HT-29 (cell line): Measurements from ENCODE around the gene MVD. TPM values are rescaled to one million over a fixed set of nuclear protein-coding genes. Genes with fewer than 3 reads are reported as not detected.

Source experiments
- DNase-seq: peaks from one replicate; pipeline ENCODE4 v3.0.0-alpha.2; 2015; ENCODE audit warnings: low spot score
- total RNA-seq: library from RNA; depleted of rRNA; stranded (reverse); fragments of >200 nt; shearing (Covaris generic); gene quantifications from 2 replicates; pipeline ENCODE4 v1.2.3, GENCODE V29; 2014; rRNA removed

MVD gene, protein sequence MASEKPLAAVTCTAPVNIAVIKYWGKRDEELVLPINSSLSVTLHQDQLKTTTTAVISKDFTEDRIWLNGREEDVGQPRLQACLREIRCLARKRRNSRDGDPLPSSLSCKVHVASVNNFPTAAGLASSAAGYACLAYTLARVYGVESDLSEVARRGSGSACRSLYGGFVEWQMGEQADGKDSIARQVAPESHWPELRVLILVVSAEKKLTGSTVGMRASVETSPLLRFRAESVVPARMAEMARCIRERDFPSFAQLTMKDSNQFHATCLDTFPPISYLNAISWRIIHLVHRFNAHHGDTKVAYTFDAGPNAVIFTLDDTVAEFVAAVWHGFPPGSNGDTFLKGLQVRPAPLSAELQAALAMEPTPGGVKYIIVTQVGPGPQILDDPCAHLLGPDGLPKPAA
- total RNA-seq, result 100 and 109 TPM in 2 replicates

DNA sequence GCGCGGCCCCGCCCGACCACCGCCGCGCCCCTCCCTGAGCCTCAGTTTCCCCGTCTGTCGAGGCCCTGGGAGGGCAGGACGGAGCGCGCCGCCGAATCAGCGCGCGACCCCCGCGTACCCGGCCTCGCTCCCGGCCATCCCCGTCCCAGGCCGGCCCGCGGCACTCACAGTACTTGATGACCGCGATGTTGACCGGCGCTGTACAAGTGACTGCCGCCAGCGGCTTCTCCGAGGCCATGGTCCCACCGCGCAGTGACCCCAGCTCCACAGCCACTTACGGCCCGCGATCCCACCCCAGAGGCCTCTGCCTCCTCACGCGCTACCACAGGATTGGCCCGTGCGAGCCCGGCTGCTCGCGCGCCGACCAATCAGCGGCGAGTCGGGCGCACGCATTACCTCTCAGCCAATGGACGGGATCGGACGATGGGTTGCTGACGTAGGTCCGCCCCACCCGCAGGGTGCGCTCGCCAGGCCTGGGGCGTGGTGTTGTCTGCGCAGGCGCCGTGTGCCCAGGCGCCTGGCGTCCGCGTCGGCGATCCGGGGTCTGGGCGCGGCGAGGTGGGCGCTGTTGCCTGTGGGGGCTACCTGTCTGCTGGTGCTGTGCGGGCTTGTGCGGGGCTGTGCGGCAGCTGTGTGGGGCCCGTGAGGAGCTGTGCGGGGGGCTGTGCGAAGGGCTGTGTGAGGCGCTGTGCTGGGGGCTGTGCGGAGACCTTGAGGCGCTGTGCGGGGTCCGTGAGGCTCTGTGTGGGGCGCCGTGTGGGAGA is at the start of gene MVD:
MVD (minus strand) TSS at position 249 of the 764 bp plus-strand sequence; CDS start at position 238, 11 bp downstream.
- DNase-seq, result peak; percentile 96

DNA sequence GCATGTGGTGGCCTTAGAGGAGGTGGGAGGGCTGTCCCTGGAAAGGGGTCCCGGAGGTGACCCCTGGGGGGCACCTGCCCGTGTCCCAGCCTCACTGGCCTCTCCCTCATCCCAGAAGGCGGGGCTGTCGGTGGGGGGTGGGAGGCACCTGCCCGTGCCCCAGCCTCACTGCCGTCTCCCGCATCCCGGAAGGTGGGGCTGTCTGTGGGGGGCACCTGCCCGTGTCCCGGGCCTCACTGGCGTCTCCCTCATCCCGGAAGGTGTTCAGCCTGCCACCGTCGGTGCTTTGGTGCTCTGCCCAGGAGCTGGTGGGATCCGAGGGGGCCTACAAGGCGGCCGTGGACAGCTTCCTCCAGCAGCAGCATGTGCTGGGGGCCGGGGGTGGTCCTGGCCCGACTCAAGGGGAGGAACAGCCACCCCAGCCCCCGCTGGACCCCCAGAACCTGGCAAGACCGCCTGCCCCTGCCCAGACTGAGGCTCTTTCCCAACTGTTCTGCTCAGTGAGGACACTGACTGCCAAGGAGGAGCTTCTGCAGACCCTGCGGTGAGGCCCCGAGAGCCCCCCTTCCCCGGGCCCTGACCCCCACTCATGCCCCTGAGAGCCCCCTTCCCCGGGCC is 49.6 kb upstream of the MVD start:
- no peak for DNase-seq

DNA sequence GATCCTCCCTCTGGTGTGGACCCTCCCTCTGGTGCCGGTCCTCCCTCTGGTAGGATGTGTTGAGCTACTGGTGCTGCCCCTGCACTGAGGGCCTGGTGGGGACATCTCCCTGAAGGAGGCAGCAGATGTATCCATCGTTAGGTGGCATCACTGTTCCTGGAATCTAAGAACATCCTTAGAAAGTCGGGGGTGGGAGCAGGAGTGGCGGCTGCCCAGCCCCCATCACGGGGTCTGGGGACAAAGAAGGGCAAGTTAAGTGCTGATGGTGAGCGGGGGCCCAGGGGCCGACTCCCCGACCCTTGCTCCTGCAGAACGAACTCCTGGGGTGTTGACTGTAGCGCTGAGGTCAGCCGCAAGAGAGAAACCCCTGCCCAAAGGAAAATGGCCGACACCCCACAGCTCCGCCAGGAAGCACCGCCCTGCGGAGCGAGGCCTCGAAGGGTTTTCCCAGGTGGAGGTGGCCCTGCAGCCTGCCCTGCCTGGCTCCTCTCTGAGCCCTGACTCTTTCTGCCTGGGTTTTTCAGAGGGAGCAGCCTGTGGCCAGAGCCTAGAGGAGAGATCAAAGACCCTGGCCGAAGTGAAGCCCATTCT is 49.0 kb upstream of the MVD start:
- DNase-seq, result peak; percentile 18

DNA sequence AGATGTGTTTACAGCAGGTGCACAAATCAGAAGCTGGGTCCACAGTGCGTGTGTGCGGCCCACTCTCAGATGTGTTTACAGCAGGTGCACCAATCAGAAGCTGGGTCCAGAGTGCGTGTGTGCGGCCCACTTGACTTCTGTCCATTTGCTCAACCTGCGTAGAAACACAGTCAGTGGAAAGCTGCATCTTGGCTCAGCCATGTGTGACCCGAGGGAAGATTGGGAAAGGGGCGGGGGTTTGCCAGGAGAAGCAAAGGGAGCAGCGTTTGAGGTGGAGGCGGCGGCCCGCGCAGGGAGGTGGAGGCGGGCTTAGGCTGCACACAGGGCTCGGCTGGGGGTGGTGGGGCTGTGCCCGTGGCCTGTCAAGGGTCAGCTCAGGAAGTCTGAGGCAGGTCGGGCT is 47.7 kb upstream of the MVD start:
- DNase-seq, result no peak

DNA sequence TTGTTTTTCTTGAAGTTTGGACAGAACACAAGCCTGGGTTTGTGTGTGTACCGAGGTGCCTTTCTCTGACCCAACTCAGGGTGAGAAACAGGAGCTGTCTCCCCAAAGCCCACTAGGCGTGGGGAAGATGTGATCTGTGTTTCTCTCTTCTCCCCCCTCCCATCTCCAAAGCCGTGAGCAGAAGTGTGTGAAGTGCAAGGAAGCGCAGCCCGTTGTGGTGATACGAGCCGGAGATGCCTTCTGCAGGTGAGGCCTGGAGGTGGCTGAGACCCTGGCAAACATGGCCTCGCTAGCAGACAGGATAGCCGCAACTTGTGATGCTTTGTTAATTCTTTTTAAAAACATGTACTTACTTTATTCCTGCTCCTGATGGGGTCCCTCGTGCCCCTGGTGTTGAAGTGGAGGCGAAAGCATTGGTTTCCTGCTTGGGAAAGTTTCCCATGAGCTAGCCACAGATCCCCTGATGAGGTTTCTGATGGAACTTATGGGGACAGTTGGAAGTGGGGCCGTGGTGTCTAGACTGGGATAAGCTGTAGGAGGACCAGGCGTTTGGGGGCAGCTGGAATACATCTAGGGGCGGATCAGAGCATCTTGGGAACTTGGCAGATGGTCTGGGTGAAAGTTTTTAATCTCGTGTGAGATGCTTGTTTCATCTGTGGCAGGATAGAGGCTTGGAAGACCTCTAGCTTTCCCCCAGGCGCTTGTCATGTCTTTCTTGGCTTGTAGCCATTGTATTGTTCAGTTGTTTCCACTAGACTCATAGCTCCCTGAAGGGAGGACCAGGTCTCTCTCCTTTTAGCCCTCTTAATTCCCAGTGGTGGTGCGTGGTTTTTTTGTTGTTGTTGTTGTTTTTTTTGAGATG is 44.3 kb upstream of the MVD start:
- DNase-seq, result peak; percentile 12

DNA sequence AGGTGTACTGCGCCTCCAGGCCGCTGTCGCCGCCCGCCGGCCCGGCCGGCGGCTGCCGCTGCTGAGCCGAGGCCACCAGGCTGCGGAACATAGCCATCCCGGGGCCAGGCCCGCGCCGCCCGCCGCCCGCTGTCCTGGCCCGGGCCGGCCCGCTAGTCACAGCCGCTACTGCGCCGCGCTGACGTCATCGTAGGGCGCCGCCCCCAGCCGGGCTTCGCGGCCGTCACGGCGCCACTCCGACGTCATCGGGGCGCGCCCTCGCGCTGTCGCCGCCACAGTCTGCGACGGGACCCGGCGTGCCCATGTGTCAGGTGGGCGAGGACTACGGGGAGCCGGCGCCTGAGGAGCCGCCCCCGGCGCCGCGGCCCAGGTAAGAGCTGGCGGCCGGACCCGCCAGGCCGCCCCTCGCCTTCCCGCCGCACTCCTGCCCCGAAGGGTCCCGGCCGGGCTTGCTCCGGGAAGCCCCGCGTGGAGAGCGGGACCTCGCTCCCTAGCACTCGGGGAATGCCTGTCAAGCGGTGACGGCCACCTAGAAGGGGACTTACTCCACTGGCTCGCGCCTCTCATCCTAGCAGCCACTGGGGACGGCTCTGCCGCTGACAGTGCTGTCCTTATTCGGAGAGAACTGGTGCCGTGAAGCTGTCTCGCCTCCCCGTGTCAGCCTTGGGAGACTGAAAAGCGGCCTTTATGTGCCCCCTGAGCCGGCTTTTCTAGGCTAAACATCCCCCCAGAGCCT is 43.5 kb upstream of the MVD start, which contains the start of the genes CTU2 and RNF166:
CTU2 (plus strand) TSS at position 275 of the 736 bp plus-strand sequence; CDS start at position 303, 28 bp downstream.
RNF166 (minus strand) TSS at position 180 of the 736 bp plus-strand sequence; CDS start at position 97, 83 bp downstream.
- DNase-seq, result peak; percentile 87

DNA sequence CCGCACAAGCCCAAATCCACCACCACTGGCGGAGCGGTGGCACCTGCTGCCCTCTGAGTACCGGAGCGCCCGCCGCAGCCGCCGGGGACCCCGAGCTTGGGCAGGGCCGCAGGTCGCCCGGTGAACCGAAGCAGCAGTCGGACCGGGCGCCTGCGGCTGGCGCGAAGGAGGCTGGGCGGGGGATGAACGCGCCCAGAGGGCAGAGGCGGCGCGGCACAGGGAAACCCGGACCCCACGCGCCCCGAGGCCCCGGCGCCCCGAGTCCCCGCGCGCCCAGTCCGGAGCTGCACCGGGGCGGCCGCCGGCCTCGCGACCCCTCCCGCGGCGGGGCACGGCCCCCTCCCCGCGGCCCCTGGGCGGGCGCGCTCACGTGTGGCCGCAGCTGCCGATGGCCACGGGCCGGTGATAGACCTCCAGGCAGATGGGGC is 42.9 kb upstream of the MVD start:
- DNase-seq, result no peak

DNA sequence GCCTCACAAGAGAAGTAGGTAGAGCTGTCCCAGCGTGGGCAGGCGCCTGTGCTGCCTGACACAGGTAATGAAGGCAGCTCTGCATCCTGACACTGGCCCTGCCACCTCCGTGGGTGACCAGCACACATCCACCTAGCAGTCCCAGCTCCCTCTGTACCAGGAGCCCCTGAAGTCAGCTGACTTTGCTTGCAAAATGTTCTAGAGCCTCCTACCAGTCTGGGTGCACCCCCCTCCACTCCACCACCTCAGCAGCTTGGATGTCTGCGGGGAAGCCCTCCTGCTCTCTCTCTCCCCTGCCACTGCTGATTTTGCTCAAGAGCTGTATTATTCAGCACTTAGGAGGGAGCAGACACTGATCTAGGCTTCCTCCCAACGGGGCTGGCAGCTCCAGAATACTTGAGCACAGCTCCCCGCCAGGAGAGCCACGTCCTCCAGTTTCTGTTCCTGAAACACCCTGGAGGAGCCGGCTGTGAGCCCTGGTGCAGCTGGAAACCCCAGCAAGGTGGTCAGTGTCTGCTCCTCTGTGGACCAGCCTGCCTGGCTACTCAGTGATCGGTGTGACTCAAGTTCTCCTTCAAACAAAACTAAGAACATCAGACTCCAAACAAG is 42.3 kb upstream of the MVD start:
- peak; percentile 18 for DNase-seq

DNA sequence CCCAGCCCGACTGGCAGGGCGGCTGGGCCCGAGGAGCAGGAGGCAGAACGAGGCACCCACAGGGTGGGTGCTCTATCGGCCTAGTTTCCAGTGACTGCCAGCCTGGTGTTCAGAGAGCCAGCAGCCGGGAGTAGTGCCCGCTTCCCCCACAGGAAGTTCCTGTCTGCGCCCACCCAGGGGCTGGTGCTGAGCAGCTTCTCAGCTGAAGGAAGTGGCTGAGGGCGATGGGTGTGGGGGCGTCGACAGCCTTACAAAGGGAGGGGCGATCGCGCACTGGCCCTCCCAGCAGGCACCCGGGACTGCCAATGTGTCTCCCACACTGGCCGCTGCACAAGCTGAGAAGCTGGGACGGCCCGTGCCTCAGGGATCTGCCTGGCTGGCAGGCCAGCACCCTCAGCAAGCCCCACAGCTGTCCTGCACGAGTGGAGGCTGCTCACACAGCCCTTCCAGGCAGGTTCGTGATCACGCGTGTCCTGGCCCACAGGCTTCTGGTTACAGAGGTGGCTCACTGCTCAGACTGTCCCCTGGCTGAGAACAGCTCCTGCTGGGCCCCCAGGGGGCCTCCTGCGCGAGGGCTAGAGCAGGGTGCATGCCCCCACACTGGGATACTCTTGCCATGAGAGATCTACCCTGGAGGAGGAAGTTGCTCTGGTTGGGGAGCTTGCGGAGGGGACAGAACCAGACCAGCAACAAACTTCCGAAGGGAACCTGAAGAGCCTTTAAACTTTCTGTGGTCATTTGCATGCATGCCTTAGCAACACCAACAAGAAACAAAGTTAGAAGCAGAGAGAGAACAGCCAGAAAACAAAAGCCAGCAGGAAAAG is 40.8 kb upstream of the MVD start:
- no peak for DNase-seq

DNA sequence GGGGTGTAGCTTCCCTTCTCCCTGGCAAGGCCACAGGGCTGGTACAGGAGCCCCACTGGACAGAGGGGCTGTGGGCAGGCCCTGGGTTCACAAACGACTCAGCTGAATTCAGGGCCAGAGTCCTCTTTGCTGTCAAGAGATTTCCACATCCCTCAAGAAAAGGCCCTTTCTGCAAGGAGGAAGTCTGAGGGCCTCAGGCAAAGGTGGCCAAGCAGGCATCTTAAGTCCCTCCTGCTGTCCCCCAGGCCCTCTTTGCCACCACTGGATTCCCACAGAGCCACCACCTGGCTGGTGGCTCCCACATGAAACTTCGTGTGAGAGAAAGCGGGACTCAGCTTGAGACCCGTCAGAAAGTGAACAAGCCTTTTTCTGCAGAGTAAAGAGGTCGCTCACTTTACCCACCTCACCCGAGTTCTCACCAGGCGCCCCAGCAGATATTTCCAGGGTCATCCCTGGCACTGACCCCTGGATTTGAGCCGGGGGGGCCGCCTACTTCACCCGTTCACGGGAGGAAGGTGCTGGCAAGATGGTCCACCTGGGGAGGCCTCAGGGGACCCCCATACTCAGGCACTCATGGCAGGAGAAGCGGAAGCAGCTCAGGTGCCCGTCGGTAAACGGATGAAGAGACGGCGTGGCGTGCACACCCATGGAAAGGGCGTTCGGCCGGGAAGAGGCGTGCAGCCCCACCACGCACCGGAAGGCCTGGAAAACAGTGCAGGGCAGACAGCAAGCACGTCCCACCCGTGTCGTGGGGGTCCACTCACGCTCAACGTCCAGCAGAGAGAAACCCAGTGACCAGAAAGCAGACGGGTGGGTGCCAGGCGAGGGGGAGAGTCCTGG is 39.7 kb upstream of the MVD start:
- DNase-seq, result no peak

DNA sequence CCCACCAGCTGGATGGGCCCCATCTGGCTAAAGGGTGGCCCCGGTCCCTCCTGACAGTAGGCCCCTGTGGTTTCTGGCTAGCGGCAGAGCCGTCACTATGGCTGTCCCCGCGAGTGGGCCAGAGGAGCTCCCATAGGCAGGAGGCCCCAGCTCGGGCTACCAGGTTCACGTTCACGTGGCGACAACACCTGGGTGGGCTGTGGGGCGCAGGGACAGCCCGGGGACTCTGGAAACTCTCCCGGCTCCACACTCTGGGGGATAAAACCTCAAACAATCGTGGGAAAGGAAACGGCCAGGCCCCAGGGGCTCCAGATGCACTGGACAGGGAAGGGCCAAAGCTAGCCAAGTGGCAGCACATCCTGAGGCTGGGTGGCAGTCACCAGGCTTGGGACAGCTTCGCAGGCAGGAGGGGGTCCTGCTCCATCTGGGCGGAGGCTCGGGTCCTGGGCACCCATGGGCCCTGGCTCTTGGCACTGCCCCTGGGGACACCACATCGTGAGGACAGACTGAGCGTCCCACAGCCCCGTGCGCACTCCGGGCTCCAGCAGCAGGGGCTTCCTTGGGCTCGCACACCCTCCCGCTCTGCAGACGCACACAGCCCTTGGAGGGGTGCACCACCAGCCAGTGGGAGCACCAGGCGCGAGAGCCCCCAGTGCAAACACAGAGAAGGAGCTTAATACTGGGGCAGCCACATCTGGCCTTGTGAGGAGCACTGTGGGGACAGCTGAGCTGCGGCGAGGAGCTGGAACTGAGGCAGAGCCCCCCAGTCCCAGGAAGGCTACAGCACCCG is 38.9 kb upstream of the MVD start:
- no peak for DNase-seq

DNA sequence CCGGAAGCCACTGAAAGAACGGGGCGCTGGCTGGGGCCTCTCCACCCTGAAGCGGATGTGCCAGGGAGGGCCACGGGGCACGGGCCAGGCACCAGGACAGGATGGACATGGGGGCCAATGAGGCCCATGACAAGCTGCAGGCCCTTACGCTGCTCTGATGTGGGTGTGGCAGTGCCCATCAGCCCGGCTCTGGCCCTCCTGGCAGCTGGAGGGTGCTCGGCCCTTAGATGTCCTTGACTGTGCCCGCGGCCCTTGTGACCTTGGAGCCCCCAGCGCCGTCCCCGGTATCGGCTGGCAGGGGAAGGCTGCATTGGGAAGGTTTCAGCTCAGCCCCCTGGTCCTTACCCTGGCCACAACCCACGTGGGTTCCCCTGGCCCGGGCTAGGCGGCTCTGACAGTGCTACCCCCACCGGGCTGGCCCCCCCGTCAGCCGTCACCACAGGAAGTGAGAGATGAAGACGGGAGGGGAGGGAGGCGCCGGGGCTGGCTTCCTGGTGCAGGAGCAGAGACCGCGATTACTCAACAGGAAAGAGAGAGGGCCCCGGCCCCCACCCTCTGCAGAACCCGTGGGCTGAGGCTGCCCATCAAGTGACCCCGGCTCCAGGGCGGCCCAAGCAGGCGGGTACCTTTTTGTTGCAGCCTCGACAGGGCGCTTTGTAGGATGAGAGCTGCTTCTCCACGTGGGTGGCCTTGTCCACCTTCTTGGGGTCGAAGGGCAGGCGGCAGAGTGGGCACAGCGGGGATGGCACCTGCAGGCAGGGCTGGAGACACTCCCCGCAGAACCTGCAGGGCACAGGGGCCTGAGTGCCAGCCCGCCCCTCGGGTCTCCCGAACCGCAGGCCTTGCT is 38.0 kb upstream of the MVD start:
- peak; percentile 75 for DNase-seq

DNA sequence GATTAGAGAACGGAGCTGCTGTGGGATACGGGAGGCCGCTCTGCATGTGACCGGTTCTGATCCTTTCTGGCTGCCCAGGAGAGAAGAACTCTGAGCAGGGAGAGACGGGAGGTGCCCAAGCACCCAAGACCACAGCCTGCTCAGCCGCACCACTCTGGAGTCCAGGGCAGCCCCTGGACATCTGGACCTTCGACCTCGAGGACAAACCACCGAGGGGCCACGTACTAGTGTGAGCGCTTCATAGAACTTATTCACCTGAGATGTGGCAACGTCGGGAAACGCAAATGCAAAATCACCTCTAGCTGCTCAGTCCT is 37.4 kb upstream of the MVD start:
- DNase-seq, result no peak

DNA sequence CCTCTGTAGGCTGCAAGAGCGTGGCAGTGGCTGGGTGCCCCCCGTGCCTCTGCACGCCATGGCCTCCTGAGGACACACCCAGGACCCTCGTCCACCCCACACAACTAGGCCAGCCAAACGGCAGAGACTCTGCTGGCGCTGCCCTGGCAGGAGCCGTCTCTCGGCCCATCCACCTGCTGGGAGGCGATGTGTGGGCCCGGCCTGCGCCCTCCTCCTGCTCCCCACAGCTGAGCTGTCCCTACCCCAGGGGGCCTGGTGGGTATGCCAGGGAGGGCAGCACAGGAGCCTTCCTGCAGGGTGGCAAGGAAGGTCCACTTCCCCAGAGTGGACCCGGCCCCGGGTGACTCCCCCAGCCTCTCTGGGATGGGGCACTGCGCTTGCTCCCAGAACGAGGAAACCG is 36.3 kb upstream of the MVD start:
- no peak for DNase-seq

DNA sequence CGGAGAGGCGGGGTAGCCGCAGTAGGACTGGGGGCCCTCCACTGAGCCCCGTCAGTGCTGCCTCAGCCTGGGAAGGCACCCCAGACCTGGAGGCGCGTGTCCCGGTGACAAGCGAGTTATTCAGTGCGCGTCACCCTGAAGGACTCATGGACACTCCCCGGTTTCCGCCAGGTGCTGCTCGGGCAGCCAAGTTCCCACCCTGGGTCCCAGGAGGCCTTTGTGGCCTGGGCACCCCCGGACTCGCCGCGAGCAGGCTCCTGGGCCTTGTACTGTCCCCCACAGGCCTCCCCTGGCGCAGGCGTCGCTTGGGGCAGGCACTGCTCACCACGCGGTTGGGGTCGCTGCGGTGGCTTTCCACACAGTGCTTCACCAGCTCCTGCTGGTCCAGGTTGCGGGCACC is 35.8 kb upstream of the MVD start:
- no peak for DNase-seq
